HG02798 (cell line): ENCODE results near the gene SMCO2.
A peak's percentile ranks its signal among the peaks of the same experiment; 100 is the strongest.
"Not testable (repeated sequence)": the region's sequence is repeated elsewhere in the genome, so short reads cannot be mapped to it uniquely, and the experiment has no call there.

Experiments
- ATAC-seq: cut with Tn5 transposase; IDR thresholded peaks from one replicate; pipeline ENCODE4 v1.9.1; 2021; ENCODE audit warnings: mild to moderate bottlenecking; ENCODE audit not compliant: unreplicated experiment, poor library complexity

Gene SMCO2

DNA sequence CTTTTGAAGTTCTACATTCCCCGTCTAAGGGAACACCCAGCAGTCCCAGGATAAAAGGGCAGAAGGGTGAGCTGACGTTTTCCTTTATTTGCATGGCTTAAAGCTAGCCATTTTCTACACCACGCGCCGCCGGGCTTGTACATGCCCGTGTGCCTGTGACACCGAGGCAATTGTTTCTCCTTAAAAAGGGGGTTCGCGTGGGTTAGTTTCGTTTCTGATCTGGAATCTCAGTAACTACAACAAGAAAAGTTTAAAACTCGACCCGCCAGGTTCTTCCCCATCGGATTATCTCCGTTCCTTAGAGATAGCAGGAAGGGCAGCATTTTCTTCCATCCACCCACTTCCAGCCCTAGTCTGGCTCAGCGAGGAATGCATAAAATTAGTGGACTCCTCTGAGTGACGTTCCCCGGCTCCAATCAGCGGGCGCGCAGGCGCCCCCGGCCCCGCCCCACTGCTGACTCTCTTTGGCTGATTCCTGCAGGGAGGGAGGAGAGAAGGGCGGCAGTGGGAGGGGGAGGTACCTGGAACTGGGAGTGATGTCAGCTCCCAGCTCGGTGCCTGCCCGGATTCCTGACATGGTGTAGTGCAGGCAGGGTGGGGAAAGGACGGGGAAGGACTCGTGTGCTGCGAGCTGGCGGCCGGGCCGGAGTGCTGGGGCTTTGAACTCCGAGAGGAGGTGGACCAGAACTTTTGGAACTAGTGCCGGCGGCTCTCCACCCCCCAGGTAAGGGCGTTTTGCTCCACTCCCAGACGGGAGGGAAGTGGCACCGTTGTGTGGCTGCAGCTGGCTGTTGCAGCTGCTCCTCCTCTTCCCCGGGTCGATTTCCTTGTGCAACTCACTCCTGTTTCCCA lies 77.3 kb downstream of the SMCO2 start, which contains the start of gene PPFIBP1:
TSS of gene PPFIBP1 (plus strand) at position 565 of the 852 bp plus-strand sequence. CDS start 109,191 bp downstream, outside the sequence.
- peak; percentile 97 for ATAC-seq

- no peak for ATAC-seq
These were observed 77.9 kb downstream of the SMCO2 start for GRCh38 chr12:27524494-27524835.

GRCh38 chr12:27524839-27525753 lies 78.6 kb downstream of the SMCO2 start:
- no peak for ATAC-seq

GRCh38 chr12:27527512-27527911 lies 81.0 kb downstream of the SMCO2 start:
- no peak for ATAC-seq

DNA sequence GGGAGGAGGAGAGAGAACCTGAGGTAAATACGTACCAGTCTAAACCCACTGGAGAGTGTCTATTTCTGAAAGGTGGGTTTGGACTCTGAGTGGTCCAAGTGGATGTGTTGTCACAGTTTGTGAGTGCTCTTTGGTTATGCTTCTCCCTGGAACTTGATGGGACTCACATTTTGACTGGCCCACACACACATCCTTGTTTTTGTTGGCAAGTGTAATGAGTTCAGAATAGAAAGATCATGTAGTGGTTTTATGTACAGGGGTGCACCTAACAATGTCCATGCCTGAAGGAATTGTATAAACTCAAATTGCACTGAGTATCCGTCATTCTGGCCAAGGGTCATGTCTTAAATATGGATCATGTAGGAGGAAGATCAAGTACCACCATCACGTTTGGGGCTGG lies 82.3 kb downstream of the SMCO2 start:
- ATAC-seq, result no peak

GRCh38 chr12:27530157-27530922 lies 83.8 kb downstream of the SMCO2 start:
- no peak for ATAC-seq

DNA sequence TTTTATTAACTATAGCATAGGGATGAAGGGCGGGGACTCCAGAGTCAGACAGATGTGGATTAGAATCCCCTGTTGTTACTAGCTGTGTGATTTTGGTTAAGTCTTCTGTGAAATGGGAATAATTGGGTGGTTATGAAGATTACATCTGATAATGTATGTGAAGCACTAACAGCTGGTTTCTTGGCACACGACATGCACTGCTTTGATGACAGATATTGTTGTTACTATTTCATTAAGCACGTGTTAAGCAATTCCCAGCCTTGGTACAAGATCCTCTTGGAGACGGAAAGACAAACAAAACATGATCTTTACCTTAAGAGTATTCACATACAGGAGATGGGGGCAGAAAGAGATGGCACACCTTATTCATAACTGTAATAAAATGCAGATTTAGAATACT lies 85.4 kb downstream of the SMCO2 start:
- no peak for ATAC-seq

GRCh38 chr12:27534060-27534764 lies 87.7 kb downstream of the SMCO2 start:
- ATAC-seq, result peak; percentile 52

GRCh38 chr12:27534765-27535161 lies 88.2 kb downstream of the SMCO2 start:
- peak; percentile 25 for ATAC-seq

- ATAC-seq, result no peak
These were observed 88.8 kb downstream of the SMCO2 start for GRCh38 chr12:27535318-27535717.

DNA sequence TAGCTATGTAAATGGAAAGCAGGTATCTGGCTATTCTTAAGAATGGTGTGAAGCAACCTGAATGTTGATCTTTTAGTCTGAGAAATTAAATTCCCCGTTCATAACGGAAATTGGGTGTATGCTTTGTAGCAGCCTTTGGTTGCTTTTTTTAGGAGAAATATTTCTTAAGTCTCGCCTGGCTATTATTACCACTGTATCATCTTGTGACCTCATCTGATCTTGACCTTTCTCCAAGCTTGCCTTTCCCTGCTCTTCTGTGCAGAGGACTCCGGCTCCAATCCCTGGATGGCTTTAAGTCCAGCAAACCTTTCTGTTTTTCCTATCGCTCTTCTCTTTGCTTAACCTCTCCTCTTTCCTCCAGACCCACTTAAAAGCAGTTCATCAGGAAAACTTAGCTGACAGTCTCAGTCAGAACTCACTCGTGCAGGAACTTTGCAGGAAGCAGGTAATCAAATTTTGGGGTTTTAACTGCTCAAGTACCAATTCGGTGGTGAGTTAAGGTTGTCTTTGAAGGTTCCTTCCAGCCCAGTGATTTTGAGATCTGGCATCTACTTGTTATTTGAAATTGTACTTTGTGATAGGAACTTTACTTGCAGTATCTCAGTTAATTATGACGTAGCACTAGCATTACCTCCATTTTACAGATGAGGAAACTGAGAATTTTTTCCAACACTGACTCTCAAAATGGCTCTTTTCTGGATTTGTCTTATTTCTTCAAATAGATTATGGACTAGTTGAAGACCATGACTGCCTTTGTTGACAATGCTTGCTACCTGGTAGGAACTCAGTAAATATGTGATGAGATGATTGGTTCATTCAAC lies 91.5 kb downstream of the SMCO2 start:
- ATAC-seq, result no peak

DNA sequence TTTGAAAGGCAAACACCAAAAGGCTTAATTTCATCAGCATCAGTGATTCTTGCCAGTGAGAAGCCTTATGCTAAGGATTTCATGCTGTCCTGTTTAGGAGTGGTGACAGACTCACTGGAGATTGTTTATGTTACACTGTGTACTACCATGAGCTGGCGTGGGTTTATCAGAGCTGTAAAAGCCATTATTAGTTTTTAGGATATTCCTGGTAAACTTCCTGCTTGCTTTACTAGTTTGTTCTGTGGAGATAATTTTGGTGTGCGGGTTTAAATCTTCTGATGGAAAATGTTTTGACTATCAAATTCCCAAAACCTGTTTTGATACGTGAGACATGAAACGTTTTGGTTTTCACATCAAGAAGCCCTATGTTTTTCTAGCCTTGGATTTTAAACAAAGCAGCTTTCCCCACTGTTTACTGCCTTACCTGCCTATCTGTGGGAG lies 92.7 kb downstream of the SMCO2 start:
- no peak for ATAC-seq

GRCh38 chr12:27541031-27541719 lies 94.6 kb downstream of the SMCO2 start:
- no peak for ATAC-seq

DNA sequence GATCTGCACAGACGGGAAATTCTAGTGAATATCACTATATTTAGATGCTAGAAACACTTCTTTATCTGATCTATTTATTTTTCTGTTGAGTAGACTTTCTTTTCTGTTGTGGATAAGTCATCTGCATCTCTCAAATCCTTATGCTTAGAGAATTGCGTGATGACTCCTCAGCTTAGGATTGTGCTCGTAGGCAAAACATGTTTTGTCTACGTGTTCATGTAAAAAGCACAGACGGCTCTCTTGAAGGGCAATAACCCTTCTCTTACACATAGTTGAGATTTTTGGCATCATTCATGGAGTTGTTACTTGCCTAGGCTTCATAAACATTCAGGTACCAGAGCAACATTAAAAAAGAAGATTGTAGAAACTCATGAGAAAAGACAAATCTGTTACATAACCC lies 96.1 kb downstream of the SMCO2 start:
- no peak for ATAC-seq

DNA sequence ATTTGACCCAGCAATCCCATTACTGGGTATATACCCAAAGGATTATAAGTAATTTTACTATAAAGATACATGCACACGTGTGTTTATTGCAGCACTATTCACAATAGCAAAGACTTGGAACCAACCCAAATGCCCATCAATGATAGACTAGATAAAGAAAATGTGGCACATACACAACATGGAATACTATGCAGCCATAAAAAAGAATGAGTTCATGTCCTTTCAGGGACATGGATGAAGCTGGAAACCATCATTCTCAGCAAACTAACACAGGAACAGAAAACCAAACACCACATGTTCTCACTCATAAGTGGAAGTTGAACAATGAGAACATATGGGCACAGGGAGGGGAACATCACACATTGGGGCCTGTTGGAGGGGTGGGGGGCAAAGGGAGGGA lies 98.3 kb downstream of the SMCO2 start:
- ATAC-seq, result not testable (repeated sequence)

- ATAC-seq, result no peak
These were observed 99.1 kb downstream of the SMCO2 start for GRCh38 chr12:27545665-27546064.

- ATAC-seq, result no peak
These were observed 101.1 kb downstream of the SMCO2 start for GRCh38 chr12:27547592-27547991.
